Omental fat pad (tissue), 4 donors: ENCODE measurements around the gene CIROP. TPM values are rescaled to one million over a fixed set of nuclear protein-coding genes. Genes with fewer than 3 reads are reported as not detected.

Source experiments
- ATAC-seq: fragments of 150-250 bp; one replicate; pipeline ENCODE4 v1.9.1; 2016; ENCODE audit warnings: mild to moderate bottlenecking, moderate library complexity; ENCODE audit not compliant: low FRiP score
- DNase-seq: peaks from one replicate; pipeline ENCODE4 v3.0.0-alpha.2; 2019; ENCODE audit warnings: low spot score
- CTCF ChIP-seq, 3 donors: fragments of 450-650 bp; IDR thresholded peaks; one replicate each; pipeline ENCODE4 v1.5.1; 2016 to 2017; ENCODE audit warnings: antibody characterized with exemption in 3 of 3, mild to moderate bottlenecking in 3 of 3, moderate library complexity in 2 of 3
- total RNA-seq, 4 donors: library from RNA; depleted of rRNA; stranded (reverse); fragments of >200 nt; gene quantifications; one replicate each; pipeline ENCODE4 v1.1.0, GENCODE V29; 2016

CIROP gene
- total RNA-seq, 4 donors from 2014 or later = 0.25 TPM; not detected in 3

GRCh38 chr14:23115039-23115731 is 10.4 kb upstream of the CIROP start:
- TF ChIP-seq CTCF (IDR thresholded peaks at IDR 0.05) = no peak
- DNase-seq (no peak), ATAC-seq (peak; percentile 89)

GRCh38 chr14:23114669-23115038 is 9.9 kb upstream of the CIROP start:
- TF ChIP-seq CTCF (IDR thresholded peaks at IDR 0.05) = no peak
- ATAC-seq (no peak), DNase-seq (no peak)

- no peak for DNase-seq
- TF ChIP-seq CTCF (IDR thresholded peaks at IDR 0.05) = no peak
- ATAC-seq = no peak
Observed at GRCh38 chr14:23114120-23114458, 9.3 kb upstream of the CIROP start.

GRCh38 chr14:23113431-23114119 is 8.8 kb upstream of the CIROP start:
- no peak for TF ChIP-seq CTCF (IDR thresholded peaks at IDR 0.05)
- ATAC-seq (no peak), DNase-seq (no peak)

- no peak for DNase-seq
- no peak for TF ChIP-seq CTCF (IDR thresholded peaks at IDR 0.05)
- no peak for ATAC-seq
Observed at GRCh38 chr14:23112359-23113178, 7.8 kb upstream of the CIROP start.

GRCh38 chr14:23110579-23111365 is 6.0 kb upstream of the CIROP start:
- DNase-seq = no peak
- no peak for TF ChIP-seq CTCF (IDR thresholded peaks at IDR 0.05)
- ATAC-seq = no peak
